Activated CD4-positive, alpha-beta T cell treated with anti-CD3 and anti-CD28 coated beads for 24 hours (primary cell): ENCODE measurements around the gene RPL35.
"Not testable (repeated sequence)": the region's sequence is repeated elsewhere in the genome, so short reads cannot be mapped to it uniquely, and the experiment has no call there.

Experiments
- DNase-seq, 2 donors: peaks; one replicate each; pipeline ENCODE4 v3.0.0-alpha.2; 2020; ENCODE audit warnings: low read depth in 2 of 2

The RPL35 gene

DNA sequence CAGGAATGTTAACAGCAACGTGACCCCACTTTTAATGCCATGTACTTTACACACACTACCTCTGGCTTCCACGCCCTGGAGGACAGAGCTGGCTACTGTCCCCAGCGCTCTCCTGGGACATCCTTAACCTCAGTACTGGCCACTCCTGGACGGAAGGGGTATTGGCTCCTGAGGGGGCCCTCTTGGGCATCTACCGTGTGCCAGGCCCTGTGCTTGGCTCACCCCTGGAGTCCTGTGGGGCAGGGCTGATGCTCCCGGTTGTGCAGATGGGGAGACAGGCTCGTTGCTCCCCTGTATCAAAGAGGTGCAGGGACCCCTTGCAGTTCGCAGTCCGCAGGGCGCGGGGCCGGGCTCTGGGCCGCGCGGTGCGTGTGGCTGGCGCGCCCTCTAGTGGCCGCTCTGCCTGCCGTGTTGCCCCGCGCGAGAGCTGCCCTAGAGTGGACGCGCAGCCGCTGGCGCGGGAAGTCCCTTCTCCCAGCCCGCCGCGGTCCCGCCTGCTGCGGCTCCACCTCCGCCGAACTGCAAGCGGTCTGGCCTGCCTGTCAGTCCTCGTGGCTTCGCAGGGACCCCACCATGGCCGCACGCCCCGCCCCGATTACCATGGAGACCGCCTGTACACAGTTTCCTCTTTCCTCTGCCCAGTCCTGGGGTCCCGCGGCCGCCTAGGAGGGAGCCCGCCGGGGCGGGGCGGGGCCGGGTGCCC, 8.8 kb downstream of the RPL35 start, which contains the start of gene WDR38:
WDR38 (plus strand) TSS at position 632 of the 703 bp plus-strand sequence. CDS start 72 bp downstream, outside the sequence.
- DNase-seq = peak; percentile 56 to 62

DNA sequence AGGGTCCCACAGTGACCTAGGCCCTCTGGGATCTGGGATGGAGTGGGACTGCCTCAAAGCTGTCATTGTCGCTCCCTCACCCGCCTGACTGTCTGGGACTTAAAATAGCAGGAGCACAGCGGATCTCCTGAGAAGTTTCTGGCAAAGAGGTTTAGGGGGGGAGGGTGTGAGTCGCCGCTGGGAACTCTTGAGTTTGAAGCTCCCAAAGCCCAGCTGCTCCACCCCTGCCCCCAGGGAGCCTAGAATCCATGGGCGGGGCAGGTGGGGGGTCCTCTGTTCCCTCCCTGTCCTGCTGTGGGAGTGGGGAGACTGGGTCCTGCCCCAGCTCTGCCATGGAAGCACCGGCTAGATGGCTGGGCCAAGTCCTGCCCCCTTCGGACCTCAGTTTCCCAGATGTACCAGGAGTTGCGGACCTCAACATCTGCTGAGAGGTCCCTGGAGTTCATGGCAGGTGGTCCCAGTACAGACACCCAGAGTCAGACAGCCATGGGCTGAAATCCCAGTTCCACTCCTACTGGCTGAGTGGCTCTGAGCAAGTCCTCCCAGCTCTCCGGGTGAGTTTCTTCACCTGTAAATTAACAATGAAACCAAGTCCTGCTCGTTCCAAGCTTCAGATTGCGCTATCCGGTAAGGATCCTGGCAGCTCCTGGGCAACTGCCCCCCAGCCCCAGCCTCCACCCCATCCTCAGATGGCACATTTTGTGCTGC, 9.5 kb downstream of the RPL35 start:
- no peak for DNase-seq

DNA sequence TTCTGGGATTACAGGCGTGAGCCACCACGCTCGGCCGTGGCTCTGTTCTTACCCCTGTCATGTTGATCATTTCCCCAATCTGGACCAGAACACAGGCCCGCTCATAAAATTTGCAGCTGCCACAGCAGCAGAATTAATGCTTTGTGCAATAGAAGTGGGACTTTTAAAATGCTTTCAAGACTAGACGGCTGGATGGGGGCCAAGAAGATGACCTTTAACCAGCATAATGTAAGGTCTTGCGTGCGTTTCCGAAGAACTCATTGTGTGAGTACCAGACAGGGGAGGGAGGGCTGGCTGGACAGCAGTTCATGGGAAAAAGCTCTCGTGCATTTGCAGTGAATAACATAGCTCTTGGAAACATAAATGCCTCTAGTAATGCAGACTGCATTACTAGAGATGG, 12.0 kb downstream of the RPL35 start:
- no peak for DNase-seq

DNA sequence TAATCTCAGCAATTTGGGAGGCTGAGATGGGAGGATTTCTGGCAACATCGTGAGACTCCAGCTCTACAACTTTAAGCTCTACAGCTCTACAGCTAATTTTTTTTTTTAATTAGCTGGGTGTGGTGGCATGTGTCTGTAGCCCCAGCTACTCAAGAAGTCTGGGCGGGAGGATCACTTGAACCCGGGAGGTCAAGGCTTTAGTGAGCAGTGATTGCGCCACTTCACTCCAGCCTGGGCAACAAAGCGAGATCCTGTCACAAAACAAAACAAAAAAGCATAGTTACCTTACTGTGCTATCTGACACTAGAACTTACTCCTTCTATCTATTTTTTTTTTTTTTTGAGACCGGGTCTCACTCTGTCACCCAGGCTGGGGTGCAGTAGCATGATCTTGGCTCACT, 14.8 kb downstream of the RPL35 start:
- DNase-seq = no peak

DNA sequence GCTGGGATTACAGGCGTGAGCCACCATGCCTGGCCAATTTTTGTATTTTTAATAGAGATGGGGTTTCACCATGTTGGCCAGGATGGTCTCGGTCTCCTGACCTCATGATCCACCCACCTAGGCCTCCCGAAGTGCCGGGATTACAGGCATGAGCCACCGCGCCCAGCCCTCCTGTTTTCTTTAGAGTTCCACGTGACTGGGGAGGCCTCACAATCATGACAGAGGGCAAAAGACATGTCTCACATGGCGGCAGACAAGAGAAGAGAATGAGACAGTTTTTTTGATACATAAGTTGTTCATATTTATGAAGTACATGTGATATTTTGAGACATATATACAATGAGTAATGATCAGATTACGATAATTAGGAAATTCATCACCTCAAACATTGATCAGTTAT, 15.3 kb downstream of the RPL35 start:
- not testable (repeated sequence) for DNase-seq

DNA sequence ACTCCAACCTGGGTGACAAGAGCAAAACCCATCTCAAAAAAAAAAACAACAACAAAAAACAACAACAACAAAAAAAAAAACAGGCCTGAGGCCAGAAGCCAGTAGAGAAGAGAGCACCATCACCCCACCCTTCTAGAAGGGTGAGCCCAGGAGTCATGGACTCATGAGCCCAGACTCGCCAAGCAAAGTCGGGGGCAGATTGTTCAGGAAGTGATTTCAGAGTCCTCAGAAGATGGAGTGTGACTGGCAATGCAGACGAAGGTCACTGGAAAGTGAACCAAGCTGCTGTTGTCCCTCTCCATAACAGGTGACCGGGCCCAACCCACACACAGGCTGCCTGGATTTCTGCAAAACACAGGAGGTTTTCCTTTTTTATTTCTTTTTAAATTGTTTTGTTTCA, 17.5 kb downstream of the RPL35 start:
- no peak for DNase-seq

DNA sequence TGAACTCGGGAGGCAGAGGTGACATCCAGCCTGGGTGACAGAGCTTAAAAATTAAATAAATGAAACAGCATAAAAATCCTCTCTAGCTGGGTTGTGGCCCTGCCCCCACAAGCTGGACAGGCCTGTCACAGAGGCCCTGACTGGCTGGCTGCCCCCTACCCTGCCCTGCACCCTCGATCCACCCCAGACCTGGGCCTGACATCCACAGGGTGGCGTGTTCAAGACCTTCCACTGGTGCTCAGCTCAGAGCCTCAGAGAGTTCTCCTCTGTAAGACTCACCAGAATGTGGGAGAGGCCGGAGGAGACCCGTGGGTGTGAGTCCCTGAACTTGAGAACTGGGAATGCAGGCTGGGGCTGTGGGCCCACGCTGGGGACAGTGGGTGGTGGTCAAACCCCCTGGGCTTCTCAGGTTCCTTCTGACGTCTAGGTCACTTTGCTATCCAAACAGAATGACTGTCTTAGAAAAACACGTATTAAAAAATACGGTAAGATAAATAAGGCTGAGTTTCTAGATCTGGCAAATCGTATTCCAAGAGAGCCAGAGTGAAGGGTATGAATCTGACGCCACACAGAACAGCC, 18.2 kb downstream of the RPL35 start:
- no peak for DNase-seq

DNA sequence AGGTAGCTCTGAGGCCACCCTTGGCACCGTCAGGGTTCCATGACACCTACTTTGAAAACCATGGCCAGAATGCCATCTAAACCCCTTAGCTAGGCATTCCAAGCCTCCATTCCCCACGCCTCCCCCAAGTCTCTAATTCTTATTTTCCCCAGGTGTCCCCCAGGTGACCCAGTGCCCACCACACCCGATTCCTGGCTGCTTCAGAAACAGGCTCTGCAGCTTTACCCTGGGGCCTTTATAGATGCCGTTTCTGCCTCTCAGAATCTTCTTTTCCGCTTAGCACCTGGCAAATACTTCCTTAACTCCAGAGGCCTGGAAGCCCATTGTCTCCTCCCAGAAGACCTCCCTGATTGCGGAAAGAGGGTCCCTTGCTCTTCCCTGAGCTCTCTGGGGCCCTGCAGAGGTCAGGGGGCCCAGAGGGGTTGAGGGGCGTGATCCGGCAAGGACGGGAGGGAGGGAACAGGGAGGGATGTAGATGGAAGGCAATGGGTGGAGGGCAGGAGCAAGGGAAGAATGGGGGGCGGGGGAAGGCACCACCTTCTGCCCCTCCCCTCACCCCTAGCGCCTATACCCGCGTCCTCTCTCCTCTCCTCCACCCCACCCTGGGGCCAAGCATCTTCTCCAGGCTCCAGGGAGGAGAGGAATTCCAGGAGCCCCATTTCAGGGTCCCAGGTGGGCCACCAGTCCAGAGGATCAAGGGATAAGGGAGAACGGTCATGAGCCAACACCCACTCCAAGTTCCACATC, 20.5 kb downstream of the RPL35 start:
- DNase-seq = no peak

DNA sequence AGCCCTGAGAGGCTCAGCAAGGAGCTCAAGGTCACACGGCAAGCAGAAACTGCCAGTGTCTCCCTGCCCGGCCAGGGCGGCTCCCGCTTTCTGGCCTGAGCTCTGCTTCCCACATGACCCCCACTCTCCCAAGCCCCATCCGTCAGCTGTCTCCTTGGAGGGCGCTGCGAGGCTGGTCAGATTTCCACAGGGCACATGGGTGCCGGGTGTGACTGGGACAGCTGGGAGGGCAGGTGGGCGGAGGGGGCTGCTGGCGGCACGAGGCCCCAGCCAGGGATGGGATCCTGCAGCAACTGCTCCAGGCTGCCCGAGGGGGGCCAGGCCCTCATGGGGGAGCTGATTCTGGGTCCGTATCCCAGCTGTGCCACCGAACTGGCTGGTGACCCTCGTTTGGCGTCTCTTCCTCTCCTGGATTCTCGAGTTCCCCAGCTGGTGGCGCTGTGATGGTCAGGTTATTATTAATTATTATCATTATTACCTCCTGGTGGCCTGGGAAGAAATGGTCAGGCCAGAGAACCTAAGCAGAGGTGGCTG, 21.4 kb downstream of the RPL35 start:
- no peak for DNase-seq

DNA sequence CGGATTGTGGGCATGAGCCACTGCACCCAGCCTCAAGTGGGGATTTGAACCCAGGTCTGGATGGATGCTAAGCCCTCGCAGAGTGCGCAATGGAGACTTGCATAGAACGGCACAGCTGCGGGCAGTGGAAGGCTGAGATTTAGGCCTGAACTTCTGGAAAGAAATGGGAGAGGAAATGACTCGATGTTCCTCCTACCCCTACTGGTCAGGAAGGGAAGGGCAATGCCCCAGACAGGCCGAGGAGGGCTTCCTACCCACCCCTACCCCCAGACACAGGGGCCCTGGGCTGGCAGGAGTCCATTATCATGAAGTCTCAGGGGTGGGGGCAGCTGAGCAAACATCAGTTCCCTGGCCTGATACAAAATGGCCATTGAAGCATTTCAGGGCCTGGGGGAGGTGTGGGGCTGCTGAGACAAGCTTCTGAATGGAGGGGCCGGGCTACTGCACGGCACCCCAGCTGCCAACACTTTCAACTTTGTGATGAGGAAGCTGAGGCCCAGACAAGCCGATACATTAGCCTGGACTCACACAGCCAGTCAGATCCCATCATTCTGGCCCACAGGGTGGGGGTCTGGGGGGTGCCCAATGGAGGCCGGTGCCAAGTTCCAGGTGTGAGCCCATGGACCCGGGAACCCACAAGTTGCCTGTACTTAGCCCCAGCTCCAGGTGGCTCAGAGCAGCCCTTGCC, 22.0 kb downstream of the RPL35 start:
- no peak for DNase-seq

DNA sequence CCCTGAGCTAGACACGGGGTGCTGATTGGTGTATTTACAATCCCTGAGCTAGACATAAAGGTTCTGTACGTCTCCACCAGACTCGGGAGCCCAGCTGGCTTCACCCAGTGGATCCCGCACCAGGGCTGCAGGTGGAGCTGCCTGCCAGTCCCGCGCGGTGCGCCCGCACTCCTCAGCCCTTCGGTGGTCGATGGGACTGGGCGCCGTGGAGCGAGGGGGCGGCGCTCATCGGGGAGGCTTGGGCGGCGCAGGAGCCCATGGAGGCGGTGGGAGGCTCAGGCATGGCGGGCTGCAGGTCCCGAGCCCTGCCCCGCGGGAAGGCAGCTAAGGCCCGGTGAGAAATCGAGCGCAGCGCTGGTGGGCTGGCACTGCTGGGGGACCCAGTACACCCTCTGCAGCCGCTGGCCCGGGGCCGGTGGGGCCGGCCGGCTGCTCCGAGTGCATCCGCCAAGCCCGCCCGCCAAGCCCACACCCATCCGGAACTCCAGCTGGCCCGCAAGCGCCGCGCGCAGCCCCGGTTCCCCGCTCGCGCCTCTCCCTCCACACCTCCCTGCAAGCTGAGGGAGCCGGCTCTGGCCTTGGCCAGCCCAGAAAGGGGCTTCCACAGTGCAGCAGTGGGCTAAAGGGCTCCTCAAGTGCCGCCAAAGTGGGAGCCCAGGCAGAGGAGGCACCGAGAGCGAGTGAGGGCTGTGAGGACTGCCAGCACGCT, 23.0 kb downstream of the RPL35 start:
- not testable (repeated sequence) for DNase-seq

DNA sequence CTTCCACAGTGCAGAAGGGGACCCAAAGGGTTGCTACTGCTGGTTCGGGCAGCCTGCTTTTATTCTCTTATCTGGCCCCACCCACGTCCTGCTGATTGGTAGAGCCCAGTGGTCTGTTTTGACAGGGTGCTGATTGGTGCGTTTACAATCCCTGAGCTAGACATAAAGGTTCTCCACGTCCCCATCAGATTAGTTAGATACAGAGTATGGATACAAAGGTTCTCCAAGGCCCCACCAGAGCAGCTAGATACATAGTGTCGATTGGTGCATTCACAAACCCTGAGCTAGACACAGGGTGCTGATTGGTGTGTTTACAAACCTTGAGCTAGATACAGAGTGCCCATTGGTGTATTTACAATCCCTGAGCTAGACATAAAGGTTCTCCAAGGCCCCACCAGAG, 23.6 kb downstream of the RPL35 start:
- not testable (repeated sequence) for DNase-seq

DNA sequence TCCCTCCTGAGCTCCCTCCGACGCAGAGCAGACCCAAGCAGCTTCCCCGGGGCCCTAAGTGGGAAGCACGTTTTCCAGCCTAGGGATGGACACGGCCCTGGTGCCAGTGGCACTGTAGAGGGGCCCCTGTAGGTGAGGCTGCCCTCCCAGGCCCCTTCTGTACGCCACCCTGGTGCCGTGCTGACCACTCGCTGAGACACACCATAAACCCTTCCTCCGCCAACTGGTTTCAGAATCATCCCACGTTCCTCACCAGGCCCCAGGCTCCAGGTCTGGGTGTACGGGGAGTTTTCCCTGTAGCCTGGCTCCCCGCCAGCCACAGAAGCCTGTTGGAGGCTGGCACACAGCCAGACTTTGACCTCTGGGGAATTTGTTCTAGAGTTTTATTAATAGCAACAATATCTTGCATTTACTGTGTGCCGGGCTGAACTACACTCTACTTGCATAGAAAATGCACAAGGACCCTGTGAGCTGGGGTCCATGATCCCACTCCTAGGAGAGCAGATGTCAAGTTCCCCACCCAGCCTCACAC, 26.7 kb downstream of the RPL35 start:
- no peak for DNase-seq

DNA sequence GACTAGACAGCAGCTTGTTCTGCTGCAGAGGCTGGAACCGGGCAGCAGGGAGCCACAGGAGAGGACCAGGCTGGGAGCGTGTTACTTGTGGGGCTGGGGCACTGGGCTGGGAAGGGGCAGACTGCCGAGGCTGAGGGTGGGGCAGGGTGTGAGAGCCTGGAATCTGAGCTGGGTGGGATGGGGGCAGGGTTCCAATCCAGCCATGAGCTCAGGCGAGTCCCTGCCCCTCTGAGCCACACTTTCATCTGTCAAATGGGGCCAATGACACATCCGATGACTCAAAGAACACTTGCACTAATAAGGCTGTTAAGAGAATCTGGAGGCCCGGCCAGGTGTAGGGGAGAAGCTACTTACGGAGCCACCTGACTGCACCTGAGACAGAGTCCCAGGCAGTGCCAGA, 27.2 kb downstream of the RPL35 start:
- no peak for DNase-seq

DNA sequence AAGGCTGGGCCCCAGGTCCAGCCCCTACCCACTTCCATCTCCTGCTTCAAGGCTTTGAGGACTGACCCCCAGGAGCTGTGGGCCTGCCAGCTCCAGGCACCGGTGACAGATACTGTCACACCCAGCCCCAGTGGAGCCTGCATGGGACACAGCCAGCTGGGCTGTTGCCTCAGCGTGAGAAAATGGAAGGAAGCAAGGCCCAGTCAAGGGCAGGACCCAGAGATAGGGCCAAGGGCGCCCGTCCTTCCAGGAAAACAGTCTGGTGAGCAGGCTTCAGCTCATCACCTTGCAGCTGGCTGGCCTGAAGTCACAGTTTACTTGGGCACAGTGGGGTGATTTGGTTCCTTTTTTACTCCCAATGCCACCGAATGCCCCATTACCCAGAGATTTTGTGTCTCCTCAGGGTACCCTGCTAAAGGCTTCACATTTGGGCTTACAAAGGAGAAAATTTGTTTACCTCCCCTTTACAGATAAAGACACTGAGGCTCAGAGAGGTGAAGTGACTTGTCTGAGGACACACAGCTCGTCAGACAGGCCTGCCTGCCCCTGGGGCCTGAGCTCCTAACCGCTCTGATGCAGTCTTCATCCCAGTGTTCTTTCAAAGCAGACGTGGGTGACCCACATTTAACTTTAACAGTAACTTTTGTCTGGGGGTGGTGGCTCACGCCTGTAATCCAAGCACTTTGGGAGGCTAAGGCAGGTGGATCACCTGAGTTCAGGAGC, 30.0 kb downstream of the RPL35 start:
- DNase-seq = no peak

DNA sequence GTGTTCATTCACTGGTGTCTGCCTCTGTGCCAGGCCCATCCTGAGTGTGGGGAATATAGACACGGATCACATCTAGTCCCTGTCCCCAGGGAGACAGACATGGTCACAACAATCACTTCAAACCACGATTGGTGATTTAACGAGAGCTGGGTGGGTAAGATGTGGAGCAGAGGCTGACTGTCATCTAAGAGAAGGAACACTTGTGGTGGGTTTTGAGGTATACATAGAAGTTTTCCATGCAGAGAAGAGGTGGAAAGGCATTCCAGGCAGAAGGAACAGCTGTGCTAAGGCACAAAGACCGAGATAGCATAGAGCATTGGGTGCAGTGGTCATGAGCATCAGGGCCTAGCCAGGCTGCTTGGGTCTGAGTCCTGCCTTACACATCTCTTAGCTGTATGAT, 31.2 kb downstream of the RPL35 start:
- DNase-seq = no peak

DNA sequence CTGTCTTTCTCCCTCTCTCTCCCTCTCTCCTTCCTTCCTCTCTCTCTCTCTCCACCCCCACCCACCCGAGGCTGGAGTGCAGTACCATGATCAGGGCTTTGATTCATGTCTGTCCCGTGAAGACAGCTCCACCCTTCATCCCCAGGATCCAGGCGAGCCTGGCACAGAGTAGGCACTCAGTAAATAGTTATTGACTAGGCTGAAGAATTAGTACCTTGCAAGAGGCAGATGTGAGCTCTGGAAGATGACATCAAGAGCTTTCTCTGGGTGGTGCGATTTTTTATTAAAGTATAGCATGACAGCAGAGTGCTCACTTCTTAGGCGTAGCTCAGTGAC, 32.5 kb downstream of the RPL35 start:
- no peak for DNase-seq

DNA sequence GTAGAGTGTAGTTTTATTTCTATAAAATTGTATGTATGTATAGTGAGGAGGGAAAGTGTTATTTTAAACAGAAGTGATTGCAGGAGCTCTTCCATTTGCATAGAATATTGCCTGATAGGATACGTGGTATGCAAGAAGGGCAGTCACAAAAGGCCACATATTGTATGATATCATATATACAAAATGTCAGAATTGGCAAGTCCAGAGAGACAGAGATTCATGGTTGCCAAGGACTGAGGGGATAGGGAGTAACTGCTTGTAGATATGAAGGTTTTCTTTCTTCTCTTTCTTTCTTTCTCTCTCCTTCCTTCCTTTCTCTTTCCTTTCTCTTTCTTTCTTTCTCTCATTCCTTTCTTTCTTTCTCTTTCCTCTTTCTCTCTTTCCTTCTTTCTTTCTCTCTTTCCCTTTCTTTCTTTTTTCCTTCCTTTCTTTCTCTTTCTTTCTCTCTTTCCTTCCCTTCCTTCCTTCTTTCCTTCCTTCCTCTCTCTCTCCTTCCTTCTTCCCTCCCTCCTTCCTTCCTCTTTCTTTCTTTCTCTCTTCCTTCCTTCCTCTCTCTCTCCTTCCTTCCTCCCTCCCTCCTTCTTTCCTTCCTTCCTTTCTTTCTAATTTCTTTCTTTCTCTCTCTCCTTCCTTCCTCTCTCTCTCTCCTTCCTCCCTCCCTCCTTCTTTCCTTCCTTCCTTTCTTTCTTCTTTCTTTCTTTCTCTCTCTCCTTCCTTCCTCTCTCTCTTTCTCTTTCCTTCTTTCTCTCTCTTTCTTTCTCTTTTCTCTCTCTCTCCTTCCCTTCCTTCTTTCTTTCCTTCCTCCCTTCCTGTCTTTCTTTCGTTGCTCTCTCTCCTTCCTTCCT, 33.0 kb downstream of the RPL35 start:
- DNase-seq = no peak
